Vagina (tissue), 2 donors: ENCODE data around the gene LAG3. TPM values are rescaled to one million over a fixed set of nuclear protein-coding genes. Genes with fewer than 3 reads are reported as not detected.

Source experiments
- DNase-seq, 2 donors: peaks; one replicate each; pipeline ENCODE4 v3.0.0-alpha.2; 2017; ENCODE audit errors: extremely low spot score in 2 of 2
- H3K27ac ChIP-seq: fragments of 200-600 bp; sonication (generic); one replicate; pipeline ENCODE4 v1.5.1; 2019
- H3K27me3 ChIP-seq: fragments of 200-600 bp; sonication (generic); one replicate; pipeline ENCODE4 v1.5.1; 2019
- H3K36me3 ChIP-seq, 2 donors: fragments of 200-600 bp; sonication (generic); one replicate each; pipeline ENCODE4 v1.5.1; 2017 to 2019
- H3K4me1 ChIP-seq: fragments of 200-600 bp; sonication (generic); one replicate; pipeline ENCODE4 v1.5.1; 2019
- H3K4me3 ChIP-seq, 2 donors: fragments of 200-600 bp; sonication (generic); 1 replicate in 1 of 2; 2 replicates in 1 of 2; pipeline ENCODE4 v1.5.1; 2016 to 2019
- H3K9me3 ChIP-seq: fragments of 200-600 bp; sonication (generic); one replicate; pipeline ENCODE4 v1.5.1; 2019
- POLR2A ChIP-seq, 2 donors: fragments of 450-650 bp; IDR thresholded peaks; one replicate each; pipeline ENCODE4 v1.6.1; 2017; ENCODE audit warnings: antibody characterized with exemption in 2 of 2, mild to moderate bottlenecking in 2 of 2, moderate library complexity in 2 of 2
- POLR2AphosphoS5 ChIP-seq, 2 donors: sonication (generic); formaldehyde crosslinking; IDR thresholded peaks; one replicate each; pipeline ENCODE4 v1.9.0; 2017; ENCODE audit warnings: antibody characterized with exemption in 2 of 2, mild to moderate bottlenecking in 2 of 2, low read depth in 1 of 2; ENCODE audit not compliant: insufficient read depth in 1 of 2
- intact Hi-C: fragments of 100-400 bp; cut with DNase I; formaldehyde crosslinking; loops from one replicate; pipeline ENCODE4 v1.15.1; 2023
- total RNA-seq: library from RNA; depleted of rRNA; stranded (reverse); fragments of >200 nt; gene quantifications from one replicate; pipeline ENCODE4 v1.2.3, GENCODE V29; 2016
- TF ChIP-seq, protein P1 (sequence below), 3 experiments: fragments of 450-650 bp in 2 of 3; fragments of 200-600 bp in 1 of 3; sonication (generic) in 1 of 3; IDR thresholded peaks; one replicate each; pipeline ENCODE4 v1.5.1; 2017 to 2019; ENCODE audit warnings: antibody characterized with exemption in 3 of 3, mild to moderate bottlenecking in 2 of 3, moderate library complexity in 2 of 3

Gene LAG3
- total RNA-seq, 1 donor from 2014 or later: 10.3 TPM

GRCh38 chr12:6748761-6749160 lies 23.6 kb upstream of the LAG3 start:
- intact Hi-C loops: no loop called here
- TF ChIP-seq POLR2AphosphoS5 (IDR thresholded peaks at IDR 0.05; ENCODE audit: insufficient read depth in 1 of 2, low read depth in 1 of 2) (no peak), POLR2A (IDR thresholded peaks at IDR 0.05) (no peak)
- TF ChIP-seq, protein P1, sequence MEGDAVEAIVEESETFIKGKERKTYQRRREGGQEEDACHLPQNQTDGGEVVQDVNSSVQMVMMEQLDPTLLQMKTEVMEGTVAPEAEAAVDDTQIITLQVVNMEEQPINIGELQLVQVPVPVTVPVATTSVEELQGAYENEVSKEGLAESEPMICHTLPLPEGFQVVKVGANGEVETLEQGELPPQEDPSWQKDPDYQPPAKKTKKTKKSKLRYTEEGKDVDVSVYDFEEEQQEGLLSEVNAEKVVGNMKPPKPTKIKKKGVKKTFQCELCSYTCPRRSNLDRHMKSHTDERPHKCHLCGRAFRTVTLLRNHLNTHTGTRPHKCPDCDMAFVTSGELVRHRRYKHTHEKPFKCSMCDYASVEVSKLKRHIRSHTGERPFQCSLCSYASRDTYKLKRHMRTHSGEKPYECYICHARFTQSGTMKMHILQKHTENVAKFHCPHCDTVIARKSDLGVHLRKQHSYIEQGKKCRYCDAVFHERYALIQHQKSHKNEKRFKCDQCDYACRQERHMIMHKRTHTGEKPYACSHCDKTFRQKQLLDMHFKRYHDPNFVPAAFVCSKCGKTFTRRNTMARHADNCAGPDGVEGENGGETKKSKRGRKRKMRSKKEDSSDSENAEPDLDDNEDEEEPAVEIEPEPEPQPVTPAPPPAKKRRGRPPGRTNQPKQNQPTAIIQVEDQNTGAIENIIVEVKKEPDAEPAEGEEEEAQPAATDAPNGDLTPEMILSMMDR (IDR thresholded peaks at IDR 0.05): no peak
- DNase-seq: no peak
- Histone ChIP-seq H3K4me3 (no peak overlapping the region), H3K4me1 (peaks cover 15% of the 10 kb centered on the region), H3K27ac (no peak overlapping the region), H3K36me3 (peaks cover 0 to 49% of the 10 kb centered on the region in 2 donors), H3K27me3 (no peaks in the 10 kb centered on the region), H3K9me3 (no peaks in the 10 kb centered on the region)

DNA sequence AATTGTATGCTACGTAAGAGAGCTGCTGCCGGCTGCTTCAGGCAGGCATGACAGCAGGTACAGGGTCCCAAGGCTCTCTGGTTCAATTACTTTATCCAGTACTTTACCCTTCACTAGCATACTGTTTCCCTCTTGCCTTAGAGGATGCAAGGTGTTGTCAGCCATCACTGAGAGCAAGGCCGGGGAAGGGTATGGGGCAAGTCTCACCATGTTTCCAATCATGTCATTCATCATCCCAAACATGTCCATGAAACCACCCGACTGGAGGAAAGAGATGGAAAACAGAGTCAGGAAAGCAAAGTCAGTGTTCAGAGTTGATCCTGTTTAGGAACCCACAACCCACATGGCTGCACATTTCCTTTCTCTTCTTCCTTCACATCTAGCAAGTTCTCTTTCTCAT lies 21.8 kb upstream of the LAG3 start:
- TF ChIP-seq POLR2AphosphoS5 (IDR thresholded peaks at IDR 0.05; ENCODE audit: insufficient read depth in 1 of 2, low read depth in 1 of 2) (no peak), POLR2A (IDR thresholded peaks at IDR 0.05) (no peak)
- TF ChIP-seq, protein P1 (IDR thresholded peaks at IDR 0.05): no peak
- no peak for DNase-seq
- Histone ChIP-seq H3K27me3 (no peaks in the 10 kb centered on the region), H3K4me1 (peaks cover 15% of the 10 kb centered on the region), H3K27ac (no peak overlapping the region), H3K4me3 (no peak overlapping the region), H3K9me3 (no peaks in the 10 kb centered on the region), H3K36me3 (peaks cover 0 to 49% of the 10 kb centered on the region in 2 donors)
- intact Hi-C loops: loop anchor here (5.0 to 10.0 kb wide), 2 partner anchors 77 to 546 kb away; partner anchors contain the start of genes CD9 and P3H3

GRCh38 chr12:6751767-6752166 lies 20.6 kb upstream of the LAG3 start:
- Histone ChIP-seq H3K27me3 (no peaks in the 10 kb centered on the region), H3K4me1 (peaks cover 15% of the 10 kb centered on the region), H3K4me3 (peak overlapping the region; percentile 70 to 91), H3K27ac (peak overlapping the region; percentile 100), H3K9me3 (no peaks in the 10 kb centered on the region), H3K36me3 (peaks cover 0 to 41% of the 10 kb centered on the region in 2 donors)
- intact Hi-C loops: loop anchor here (5.0 to 10.0 kb wide), 2 partner anchors 76 to 547 kb away; partner anchors contain the start of genes CD9 and P3H3
- DNase-seq: no peak
- TF ChIP-seq, protein P1 (IDR thresholded peaks at IDR 0.05): no peak
- no peak for TF ChIP-seq POLR2A (IDR thresholded peaks at IDR 0.05)
- TF ChIP-seq POLR2AphosphoS5 (IDR thresholded peaks at IDR 0.05; ENCODE audit: insufficient read depth in 1 of 2, low read depth in 1 of 2): no peak

DNA sequence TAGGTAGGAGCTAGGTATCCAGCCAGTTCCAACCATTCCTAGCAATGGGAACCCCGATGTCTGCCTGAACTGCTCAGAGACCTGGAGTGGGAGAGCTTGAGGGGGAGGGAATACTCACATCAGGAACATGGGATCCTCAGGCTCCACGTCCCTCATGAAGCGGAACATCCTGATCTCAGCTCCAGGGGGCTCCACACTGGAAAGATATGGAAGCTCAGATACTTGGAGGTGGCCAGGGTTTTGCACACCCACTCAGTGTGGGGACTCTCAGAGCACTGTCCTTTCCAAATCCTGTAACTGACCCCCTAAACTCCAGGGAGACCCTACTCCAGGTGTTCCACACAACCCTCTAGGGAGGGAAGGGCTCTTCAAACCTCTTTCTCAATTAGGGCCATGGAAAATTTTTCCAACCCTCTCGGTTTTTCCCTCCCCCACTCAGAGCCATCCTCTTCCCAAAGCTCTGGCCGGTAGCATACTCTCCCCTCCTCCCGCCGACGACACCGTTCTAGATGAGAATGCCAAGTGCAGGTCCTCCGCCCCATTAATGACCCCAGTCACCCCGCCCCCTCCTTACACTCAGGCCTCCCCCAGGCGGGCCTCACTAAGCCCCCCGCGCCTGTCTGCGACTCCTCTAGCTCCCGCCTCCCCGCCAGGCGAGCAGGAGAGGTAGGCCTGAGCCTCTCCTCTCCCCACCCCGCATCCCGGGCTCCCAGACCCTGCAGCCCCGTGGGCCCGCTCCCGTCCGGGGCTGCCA lies 20.0 kb upstream of the LAG3 start:
- Histone ChIP-seq H3K27me3 (no peaks in the 10 kb centered on the region), H3K9me3 (no peaks in the 10 kb centered on the region), H3K4me3 (peak overlapping the region; percentile 70 to 91), H3K4me1 (peaks cover 15% of the 10 kb centered on the region), H3K27ac (peak overlapping the region; percentile 100), H3K36me3 (peaks cover 0 to 40% of the 10 kb centered on the region in 2 donors)
- intact Hi-C loops: loop anchor here (5.0 to 10.0 kb wide), 2 partner anchors 75 to 548 kb away; partner anchors contain the start of genes CD9 and P3H3
- no peak for TF ChIP-seq POLR2AphosphoS5 (IDR thresholded peaks at IDR 0.05; ENCODE audit: insufficient read depth in 1 of 2, low read depth in 1 of 2)
- no peak for TF ChIP-seq POLR2A (IDR thresholded peaks at IDR 0.05)
- TF ChIP-seq, protein P1 (IDR thresholded peaks at IDR 0.05): no peak
- no peak for DNase-seq
